Peyer's patch (tissue), 4 donors: Measurements from ENCODE around the gene BRF1. TPM values are rescaled to one million over a fixed set of nuclear protein-coding genes. Genes with fewer than 3 reads are reported as not detected.
A peak's percentile ranks its signal among the peaks of the same experiment; 100 is the strongest.

ENCODE experiments used
- DNase-seq, 3 donors: peaks; one replicate each; pipeline ENCODE4 v3.0.0-alpha.2; 2017 to 2019
- H3K27ac ChIP-seq, 4 donors: fragments of 200-600 bp; sonication (generic); one replicate each; pipeline ENCODE4 v1.5.1; 2016 to 2019
- H3K27me3 ChIP-seq, 2 donors: fragments of 200-600 bp; sonication (generic); one replicate each; pipeline ENCODE4 v1.5.1; 2019
- H3K36me3 ChIP-seq, 3 donors: fragments of 200-600 bp; sonication (generic); one replicate each; pipeline ENCODE4 v1.5.1; 2016 to 2019
- H3K4me1 ChIP-seq, 4 donors: fragments of 200-600 bp; sonication (generic); one replicate each; pipeline ENCODE4 v1.5.1; 2016 to 2019
- H3K4me3 ChIP-seq, 4 donors: fragments of 200-600 bp; sonication (generic); 1 replicate in 3 of 4; 2 replicates in 1 of 4; pipeline ENCODE4 v1.5.1; 2016 to 2019; ENCODE audit warnings: mild to moderate bottlenecking in 1 of 4
- H3K9me3 ChIP-seq, 4 donors: fragments of 200-600 bp; sonication (generic); one replicate each; pipeline ENCODE4 v1.5.1; 2016 to 2019; ENCODE audit warnings: mild to moderate bottlenecking in 1 of 4
- CTCF ChIP-seq, 6 experiments: fragments of 450-650 bp in 4 of 6; fragments of 200-600 bp in 2 of 6; sonication (generic) in 1 of 6; IDR thresholded peaks; one replicate each; pipeline ENCODE4 v1.5.1; 2017 to 2019; ENCODE audit warnings: antibody characterized with exemption in 6 of 6, mild to moderate bottlenecking in 3 of 6, moderate library complexity in 1 of 6
- POLR2A ChIP-seq, 2 donors: fragments of 450-650 bp; IDR thresholded peaks; one replicate each; pipeline ENCODE4 v1.5.1; 2017; ENCODE audit warnings: antibody characterized with exemption in 2 of 2, mild to moderate bottlenecking in 2 of 2, moderate library complexity in 2 of 2
- total RNA-seq, 4 donors: library from RNA; depleted of rRNA; stranded (reverse); fragments of >200 nt; gene quantifications; one replicate each; pipeline ENCODE4 v1.1.0, GENCODE V29; 2016

The BRF1 gene
- total RNA-seq, 4 donors from 2014 or later = 40.8 to 112 (median 90.3) TPM

DNA sequence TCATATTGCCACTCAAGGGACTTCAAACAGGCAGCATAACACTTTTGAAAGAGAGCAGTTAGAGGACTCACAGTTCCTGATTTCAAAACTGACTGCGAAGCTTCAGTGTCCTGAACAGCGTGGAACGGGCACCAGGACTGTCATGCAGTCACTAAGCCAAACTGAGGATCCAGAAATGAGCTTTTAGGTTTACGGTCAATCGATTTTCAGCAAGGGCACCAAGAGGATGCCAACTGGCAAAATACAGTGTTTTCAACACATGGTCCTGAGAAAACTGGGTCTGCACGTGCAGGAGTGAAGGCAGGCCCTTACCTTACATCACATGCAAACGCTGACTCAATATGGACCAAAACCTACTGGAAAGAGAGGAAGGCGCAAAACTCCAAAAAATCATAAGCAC lies 15.6 kb downstream of the BRF1 start:
- no peak overlapping the region for H3K27ac ChIP-seq
- no peaks in the 10 kb centered on the region for H3K36me3 ChIP-seq
- TF ChIP-seq CTCF (IDR thresholded peaks at IDR 0.05) = no peak
- TF ChIP-seq POLR2A (IDR thresholded peaks at IDR 0.05) = no peak
- no peak overlapping the region for H3K4me3 ChIP-seq
- no peaks in the 10 kb centered on the region for H3K4me1 ChIP-seq
- no peaks in the 10 kb centered on the region for H3K9me3 ChIP-seq
- no peak for DNase-seq
- H3K27me3 ChIP-seq = no peaks in the 10 kb centered on the region

DNA sequence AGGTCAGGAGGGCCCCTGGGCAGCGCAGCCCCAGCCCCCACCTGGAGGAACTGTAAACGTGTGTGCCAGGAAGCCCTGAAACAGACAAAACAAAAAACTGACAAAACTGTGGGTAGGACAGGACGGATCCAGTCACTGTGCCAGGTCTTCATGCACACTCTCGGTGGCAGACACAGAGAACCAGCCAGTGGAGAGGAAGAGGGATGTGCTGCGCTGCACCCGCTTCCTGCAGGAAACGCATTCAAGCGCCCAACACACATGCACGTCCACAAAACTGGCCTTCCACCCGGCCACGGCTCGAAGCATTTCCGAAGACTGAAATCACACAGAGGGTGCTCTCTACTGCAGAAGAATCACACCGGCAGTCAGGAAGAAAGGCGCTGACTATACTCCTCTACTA lies 16.9 kb downstream of the BRF1 start:
- Histone ChIP-seq H3K9me3 (no peaks in the 10 kb centered on the region), H3K4me1 (no peaks in the 10 kb centered on the region), H3K27ac (no peak overlapping the region), H3K4me3 (no peak overlapping the region), H3K27me3 (no peaks in the 10 kb centered on the region), H3K36me3 (no peaks in the 10 kb centered on the region)
- DNase-seq = no peak
- no peak for TF ChIP-seq POLR2A (IDR thresholded peaks at IDR 0.05)
- TF ChIP-seq CTCF (IDR thresholded peaks at IDR 0.05) = no peak

DNA sequence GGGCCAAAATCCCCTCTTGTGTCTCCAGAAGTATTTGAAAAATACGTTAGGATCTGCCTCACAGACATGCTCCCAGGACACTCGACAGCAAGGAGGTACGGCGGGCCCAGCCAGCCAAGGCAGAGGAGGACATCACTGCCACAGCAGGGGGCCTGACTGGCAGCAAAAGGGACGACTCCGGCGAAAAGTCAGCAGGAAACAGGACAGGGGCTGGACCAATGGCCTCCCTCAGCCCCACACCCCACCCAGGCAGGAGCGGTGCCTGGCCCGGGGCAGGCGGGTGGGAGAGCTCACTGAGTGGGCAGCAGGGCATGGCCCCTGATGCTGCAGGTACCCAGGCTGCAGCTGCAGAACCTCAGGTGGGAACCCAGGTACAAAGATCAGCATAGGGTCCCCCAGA lies 17.8 kb downstream of the BRF1 start:
- no peak overlapping the region for H3K27ac ChIP-seq
- H3K27me3 ChIP-seq = no peaks in the 10 kb centered on the region
- no peak for DNase-seq
- TF ChIP-seq CTCF (IDR thresholded peaks at IDR 0.05) = no peak
- TF ChIP-seq POLR2A (IDR thresholded peaks at IDR 0.05) = no peak
- H3K4me1 ChIP-seq = no peaks in the 10 kb centered on the region
- H3K36me3 ChIP-seq = no peaks in the 10 kb centered on the region
- no peaks in the 10 kb centered on the region for H3K9me3 ChIP-seq
- H3K4me3 ChIP-seq = no peak overlapping the region

DNA sequence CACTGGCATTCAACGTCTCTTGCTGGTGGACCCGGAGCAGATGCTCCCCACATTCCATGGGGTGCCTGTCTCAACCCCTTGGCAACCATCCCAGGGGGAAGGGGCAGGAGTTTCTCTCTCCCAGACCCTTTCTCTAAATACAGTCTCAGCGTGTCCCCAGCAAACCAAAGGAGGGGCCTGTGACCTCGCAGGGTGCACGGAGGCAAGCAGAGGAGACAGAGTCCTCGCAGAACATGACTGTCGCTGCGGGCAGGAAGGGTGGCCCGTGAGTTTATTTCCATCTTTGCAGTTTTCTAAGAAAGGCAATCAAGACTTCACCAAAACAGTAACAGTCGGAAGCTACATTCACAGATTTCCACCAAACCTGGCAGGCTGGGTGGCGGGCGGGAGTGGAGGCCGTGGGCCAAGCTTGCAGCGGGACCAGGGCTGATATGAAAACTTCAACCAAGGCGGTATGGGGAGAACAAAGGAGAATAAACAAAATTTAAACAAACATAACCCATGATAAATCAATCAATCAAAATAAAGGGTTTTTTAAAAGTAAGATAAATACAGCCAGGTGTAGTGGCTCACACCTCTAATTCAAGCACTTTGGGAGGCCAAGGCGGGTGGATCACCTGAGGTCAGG lies 18.6 kb downstream of the BRF1 start:
- DNase-seq = no peak
- Histone ChIP-seq H3K27ac (no peak overlapping the region), H3K27me3 (no peaks in the 10 kb centered on the region), H3K4me3 (no peak overlapping the region), H3K9me3 (no peaks in the 10 kb centered on the region), H3K4me1 (no peaks in the 10 kb centered on the region), H3K36me3 (no peaks in the 10 kb centered on the region)
- TF ChIP-seq POLR2A (IDR thresholded peaks at IDR 0.05) = no peak
- TF ChIP-seq CTCF (IDR thresholded peaks at IDR 0.05) = no peak

GRCh38 chr14:105281371-105282097 lies 19.3 kb downstream of the BRF1 start:
- DNase-seq = no peak
- H3K27ac ChIP-seq = no peak overlapping the region
- TF ChIP-seq POLR2A (IDR thresholded peaks at IDR 0.05) = no peak
- peak in 5 of 6 experiments; percentile 21 to 63 (median 61) for TF ChIP-seq CTCF (IDR thresholded peaks at IDR 0.05)

More at GRCh38 chr14:105281371-105282097, 19.3 kb downstream of the BRF1 start:
- H3K4me1 ChIP-seq = no peaks in the 10 kb centered on the region
- no peaks in the 10 kb centered on the region for H3K9me3 ChIP-seq
- H3K36me3 ChIP-seq = no peaks in the 10 kb centered on the region
- no peak overlapping the region for H3K4me3 ChIP-seq
- H3K27me3 ChIP-seq = no peaks in the 10 kb centered on the region
